ENCODE measurements around the gene EVI5L. TPM values are rescaled to one million over a fixed set of nuclear protein-coding genes. Genes with fewer than 3 reads are reported as not detected.

Gene EVI5L
- total RNA-seq, 2 donors from 2014 or later: 17.6 to 18.8 TPM

DNA sequence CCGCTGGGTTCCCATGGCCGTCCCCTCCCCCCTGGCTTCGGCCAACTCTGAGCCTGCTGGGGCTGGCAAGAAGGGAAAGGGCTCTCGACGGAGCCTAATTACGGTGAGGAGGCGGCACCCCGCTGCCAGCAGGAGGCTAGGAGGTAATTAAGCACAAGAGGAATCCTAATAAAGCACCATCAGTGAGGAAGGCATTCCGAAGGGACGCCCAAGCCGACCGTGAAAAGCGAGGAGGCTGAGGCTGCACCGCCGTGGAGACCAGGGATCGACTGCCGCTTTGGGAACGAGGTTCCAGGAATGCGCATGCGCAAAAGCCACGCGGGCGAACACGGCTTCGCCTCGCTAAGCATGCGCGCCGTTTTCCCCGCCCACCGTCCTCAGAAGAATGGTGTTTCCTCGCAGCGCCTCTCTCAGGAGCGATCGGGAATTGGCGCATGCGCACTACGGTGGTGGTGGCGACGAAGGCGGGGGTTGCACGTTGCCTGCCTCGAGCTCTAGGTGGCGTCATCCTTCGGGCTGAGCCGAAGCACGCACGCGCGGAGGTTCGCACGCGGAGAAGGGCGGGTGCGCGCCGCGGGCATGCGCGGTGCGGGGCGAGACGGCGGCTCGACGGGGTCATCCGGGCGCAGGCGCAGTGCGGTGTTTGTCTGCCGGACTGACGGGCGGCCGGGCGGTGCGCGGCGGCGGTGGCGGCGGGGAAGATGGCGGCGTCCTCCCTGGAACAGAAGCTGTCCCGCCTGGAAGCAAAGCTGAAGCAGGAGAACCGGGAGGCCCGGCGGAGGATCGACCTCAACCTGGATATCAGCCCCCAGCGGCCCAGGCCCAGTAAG, 73.4 kb downstream of the EVI5L start, which contains the start of gene MAP2K7:
TSS of gene MAP2K7 (plus strand) at position 634 of the 830 bp plus-strand sequence. CDS start at position 702, 68 bp downstream.
- DNase-seq: peak; percentile 100
- peak; percentile 89 to 91 for ATAC-seq
- intact Hi-C loops (cut with DNase I): no loop called here

DNA sequence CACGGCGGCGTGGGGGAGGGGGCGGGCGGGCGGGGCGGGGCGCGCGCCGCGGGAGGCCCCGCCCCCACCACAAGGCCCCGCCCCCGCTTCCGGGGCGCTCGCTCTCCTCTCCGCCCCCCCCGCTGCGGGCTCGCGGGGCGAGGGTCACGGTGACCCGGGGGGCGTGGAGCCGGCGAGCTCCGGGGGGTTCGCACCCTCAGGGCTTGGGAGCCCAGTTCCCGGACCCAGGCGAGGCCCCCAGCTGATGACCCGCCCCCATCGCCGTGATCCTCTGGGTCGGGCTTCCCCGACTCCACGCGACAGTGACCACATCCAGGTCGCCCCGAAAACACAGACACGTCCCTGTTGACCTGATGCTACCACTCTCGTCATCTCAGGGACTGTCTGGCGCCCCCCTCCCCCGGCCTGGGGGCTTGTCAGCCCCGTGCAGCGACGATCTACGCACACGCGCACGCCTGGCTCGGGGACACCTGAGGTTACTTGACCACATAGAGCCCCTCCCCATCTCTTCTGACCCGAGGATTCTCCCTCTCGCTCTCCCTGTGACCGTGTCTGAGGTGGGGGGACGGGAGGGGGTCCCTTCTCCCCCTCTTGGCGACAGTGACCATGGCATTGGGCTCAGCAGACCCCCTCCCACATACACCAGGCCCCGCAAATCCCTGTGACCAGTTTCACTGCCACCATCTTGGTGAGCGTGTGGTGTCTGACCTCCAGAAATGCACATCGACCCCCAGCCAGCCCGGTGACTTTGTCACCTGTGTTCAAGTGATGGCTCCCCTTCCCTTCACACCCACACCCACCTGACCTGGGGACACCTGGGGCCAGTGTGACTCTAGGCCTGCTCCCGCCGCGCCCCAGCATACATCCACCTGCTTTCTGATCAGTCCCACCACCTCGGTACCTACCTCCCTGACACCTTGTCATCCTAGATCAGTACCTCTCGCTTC, 74.3 kb downstream of the EVI5L start:
- intact Hi-C loops (cut with DNase I): no loop called here
- DNase-seq: peak; percentile 64

DNA sequence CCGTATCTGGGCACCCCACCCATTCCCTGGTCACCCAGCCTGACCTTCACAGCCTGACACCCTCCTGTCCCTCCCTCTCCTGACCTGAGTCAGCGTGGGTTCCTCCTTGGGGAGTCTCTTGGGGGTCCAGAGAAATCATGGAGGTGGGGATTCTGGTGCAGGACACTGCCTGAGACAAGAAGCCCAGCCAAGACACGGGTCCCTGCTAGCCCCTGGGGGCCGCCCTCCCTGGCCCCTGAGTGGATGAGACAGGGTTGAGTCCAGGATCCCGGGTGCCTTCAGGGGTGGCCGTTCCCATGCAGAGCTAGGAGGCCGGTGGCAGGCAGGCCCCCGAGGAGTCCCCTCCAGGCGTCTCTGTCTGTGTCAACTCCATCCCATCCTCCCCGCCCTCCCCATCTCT, 75.2 kb downstream of the EVI5L start:
- DNase-seq (no peak), ATAC-seq (no peak)
- intact Hi-C loops (cut with DNase I): no loop called here

More for the DNA sequence above, 74.3 kb downstream of the EVI5L start:
- ATAC-seq: peak; percentile 56 to 60

DNA sequence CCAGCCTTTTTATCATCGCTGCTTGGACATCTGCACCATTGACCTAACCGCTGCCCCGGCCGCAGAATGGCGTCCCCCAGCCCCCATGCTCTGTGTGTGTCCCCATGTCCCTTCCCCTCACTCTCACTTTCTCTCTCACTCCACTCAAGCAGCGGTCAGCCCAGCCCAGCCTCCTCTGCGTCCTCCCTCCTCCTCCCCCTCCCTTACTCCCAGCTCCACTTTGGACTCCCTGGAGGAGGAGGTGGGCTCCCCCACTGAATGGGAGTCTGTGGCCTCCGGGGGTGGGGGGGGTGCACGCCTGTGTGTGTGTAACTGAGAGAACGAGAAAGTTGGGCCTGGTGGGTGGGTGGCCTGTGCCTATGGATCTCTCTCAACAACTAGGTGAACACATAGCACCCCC, 75.8 kb downstream of the EVI5L start:
- no peak for ATAC-seq
- no peak for DNase-seq
- intact Hi-C loops (cut with DNase I): no loop called here

DNA sequence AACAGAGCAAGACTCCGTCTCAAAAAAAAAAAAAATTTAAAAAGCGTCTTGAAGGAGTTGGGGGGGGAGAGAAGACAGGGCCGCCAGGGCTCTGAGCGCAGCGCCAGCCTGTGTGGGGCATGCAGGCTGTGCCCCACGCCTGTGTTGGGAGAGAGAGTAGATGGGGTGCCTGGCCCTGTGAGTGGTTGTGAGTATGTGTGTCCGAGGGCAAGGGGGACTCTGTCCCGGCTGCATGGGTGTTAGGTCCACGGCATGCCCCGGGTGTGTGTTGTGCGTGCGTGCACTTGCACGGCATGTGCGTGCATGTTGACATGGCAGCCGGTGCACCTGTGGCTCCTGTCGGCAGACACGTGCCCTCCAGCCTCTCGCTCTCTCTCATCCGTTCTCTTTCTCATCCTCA, 77.1 kb downstream of the EVI5L start:
- DNase-seq (no peak), ATAC-seq (no peak)
- intact Hi-C loops (cut with DNase I): no loop called here

DNA sequence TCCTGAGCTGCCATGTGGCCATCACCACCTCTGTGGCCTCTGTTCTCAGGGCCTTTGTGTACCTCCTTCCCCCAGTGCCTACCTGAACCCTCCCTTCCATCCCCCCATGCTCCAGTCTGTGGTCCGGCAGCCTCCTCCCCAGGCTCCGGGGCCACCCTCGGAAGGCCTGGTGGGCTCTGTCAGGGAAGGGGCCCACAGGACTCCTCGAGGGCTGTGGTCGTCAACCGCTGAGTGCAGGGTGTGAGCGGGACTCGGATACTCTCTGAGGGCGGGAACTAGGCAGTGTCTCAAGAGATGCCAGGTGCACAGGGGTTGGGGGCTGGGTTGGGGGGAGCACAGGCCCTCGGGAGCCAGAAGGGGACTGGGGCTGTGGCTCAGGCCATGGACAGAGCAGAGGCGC, 77.5 kb downstream of the EVI5L start:
- intact Hi-C loops (cut with DNase I): no loop called here
- no peak for ATAC-seq
- no peak for DNase-seq

DNA sequence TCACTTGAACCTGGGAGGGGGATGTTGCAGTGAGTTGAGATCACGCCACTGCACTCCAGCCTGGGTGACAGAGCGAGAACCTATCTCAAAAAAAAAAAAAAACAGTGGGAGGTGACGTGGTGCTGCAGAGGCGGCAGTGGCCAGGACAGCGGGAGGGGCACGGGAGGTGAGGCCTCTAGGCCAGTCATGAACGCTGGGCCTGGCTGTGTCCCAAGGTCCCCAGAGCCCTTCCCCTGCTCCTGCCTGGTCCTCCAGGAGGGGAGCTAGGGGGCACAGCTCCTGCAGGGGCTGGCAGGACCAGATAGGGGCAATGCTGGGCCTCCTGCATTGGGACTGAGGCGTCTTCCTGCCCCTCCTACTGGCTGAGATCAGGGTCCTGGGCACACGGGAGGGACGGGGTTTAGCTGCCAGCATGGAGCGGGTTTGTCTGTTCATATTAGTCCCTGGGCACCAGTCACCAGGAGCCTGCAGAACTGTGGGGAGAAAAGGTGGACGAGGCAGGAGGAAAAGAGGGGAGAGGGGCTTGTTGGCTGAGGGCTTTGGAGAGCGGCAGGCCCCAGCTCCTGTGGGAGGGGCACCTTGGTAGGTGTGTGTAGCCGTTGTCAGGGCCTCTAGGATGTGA, 78.2 kb downstream of the EVI5L start:
- ATAC-seq: no peak
- DNase-seq: no peak
- intact Hi-C loops (cut with DNase I): no loop called here

DNA sequence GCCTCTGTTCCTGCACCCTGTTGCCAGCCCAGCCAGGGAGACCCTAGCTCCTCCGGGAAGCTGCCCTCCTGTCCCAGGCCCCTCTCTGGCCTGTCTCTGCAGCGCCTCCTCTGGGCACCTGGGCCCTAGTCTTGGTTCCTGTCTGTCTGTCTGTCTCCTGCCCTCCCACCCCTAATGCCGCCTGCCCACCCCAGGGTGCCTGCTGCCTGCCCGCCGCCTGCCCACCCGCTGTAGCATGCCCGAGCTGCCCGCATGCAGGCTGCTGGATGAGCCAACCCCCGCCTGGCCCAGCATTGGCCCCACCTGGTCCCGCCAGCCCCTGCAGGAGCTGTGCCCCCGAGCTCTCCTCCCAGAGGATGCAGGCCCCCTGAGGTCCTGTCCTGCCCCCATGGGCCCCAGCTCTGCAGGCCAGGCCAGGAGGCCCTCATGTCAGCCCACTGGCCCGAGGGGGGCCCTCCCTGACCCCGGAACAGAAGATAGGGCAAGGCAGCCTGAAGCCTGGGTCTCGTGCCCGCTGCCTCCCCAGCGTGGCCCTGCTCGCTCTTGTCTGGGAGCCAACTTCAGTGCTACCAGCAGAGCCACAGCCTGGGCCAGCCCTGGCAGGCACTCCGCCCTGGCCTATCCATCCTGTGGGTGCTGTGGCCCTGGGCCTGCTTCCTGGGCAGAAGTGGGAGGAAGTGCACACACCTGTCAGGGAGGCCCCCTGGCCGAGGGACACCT, 78.9 kb downstream of the EVI5L start:
- ATAC-seq (no peak), DNase-seq (no peak)
- intact Hi-C loops (cut with DNase I): no loop called here

DNA sequence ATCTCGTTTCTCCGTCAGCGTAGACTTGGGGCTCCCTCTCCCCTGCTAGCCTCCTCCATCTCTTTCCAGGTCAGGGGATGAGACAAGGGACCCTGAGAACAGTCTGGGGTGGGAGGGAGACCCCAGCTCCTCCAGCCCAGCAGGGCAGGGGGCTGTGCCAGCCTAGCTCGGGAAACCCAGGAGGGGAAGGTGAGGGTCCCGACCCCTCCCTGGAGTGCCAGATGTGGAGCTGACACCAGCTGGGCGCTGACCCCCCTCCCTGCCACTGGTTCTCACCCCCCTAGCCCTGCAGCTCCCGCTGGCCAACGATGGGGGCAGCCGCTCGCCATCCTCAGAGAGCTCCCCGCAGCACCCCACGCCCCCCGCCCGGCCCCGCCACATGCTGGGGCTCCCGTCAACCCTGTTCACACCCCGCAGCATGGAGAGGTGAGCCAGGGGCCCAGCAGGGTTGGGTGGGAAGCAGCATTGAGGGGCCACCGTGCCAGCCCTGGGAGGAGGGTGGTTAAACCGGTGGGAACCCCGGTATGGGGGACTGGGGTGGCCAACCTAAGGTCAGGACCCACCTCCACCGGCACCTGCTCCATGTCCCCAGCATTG, 79.6 kb downstream of the EVI5L start:
- DNase-seq (no peak), ATAC-seq (no peak)
- intact Hi-C loops (cut with DNase I): no loop called here

DNA sequence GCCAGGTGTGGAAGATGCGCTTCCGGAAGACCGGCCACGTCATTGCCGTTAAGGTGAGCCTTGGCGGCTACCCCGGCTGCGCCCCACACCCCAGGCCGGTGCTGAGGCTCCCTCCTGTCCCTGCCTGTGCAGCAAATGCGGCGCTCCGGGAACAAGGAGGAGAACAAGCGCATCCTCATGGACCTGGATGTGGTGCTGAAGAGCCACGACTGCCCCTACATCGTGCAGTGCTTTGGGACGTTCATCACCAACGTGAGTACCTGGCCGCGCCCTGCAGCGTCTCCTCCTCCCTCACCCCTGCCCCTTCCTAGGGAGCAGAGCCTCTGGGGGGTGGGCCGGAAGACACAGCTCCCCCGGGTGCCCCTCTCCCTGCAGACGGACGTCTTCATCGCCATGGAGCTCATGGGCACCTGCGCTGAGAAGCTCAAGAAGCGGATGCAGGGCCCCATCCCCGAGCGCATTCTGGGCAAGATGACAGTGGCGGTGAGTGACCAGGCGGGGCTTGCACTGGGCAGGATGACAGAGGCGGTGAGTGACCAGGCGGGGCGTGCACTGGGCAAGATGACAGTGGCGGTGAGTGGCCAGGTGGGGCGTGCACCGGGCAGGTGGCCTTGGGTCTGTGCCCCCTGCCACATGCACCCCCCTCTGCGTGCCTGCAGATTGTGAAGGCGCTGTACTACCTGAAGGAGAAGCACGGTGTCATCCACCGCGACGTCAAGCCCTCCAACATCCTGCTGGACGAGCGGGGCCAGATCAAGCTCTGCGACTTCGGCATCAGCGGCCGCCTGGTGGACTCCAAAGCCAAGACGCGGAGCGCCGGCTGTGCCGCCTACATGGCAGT, 80.5 kb downstream of the EVI5L start:
- intact Hi-C loops (cut with DNase I): no loop called here
- DNase-seq (no peak), ATAC-seq (no peak)

DNA sequence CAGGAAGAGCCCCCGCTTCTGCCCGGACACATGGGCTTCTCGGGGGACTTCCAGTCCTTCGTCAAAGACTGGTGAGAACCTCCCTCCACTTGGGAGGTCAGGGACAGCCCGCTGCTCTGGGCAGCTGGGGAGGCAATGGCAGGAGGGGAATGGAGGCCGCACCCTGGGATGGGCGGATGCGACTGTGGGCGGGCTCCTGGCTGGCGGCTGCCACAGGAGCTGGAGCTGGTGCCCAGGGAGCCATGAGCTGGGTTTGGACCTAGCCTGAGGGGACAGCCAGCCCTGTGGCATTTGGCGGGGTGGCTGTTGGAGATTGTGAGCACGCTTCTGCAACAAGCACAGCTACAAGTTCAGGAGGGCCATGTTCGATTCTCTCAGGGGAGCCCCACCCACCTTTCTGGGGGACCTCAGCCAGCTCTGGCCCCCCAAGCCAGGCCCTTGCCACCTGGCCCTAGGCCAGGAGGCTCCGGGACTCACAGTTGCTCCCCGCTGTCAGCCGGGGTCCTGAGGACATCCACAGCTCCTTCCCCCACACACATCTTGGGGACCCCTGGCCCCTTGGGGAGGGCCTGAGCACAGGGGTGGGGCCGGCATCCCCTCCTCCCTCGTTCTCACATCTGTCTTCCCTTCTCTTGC, 81.6 kb downstream of the EVI5L start:
- ATAC-seq (no peak), DNase-seq (no peak)
- intact Hi-C loops (cut with DNase I): no loop called here

DNA sequence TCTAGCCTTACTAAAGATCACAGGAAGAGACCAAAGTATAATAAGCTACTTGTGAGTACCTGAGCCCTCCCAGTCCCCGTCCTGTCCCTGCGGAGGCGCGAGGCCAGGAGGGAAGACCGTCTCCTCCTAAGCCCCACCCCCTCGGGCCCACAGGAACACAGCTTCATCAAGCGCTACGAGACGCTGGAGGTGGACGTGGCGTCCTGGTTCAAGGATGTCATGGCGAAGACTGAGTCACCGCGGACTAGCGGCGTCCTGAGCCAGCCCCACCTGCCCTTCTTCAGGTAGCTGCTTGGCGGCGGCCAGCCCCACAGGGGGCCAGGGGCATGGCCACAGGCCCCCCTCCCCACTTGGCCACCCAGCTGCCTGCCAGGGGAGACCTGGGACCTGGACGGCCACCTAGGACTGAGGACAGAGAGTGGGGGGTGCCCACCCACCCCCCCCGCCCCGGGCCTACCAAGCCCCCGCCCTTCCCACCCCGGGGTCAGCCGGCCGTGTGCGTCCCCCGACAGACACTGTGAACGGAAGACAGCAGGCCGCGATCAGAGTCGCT, 82.2 kb downstream of the EVI5L start:
- ATAC-seq (no peak), DNase-seq (no peak)
- intact Hi-C loops (cut with DNase I): no loop called here

DNA sequence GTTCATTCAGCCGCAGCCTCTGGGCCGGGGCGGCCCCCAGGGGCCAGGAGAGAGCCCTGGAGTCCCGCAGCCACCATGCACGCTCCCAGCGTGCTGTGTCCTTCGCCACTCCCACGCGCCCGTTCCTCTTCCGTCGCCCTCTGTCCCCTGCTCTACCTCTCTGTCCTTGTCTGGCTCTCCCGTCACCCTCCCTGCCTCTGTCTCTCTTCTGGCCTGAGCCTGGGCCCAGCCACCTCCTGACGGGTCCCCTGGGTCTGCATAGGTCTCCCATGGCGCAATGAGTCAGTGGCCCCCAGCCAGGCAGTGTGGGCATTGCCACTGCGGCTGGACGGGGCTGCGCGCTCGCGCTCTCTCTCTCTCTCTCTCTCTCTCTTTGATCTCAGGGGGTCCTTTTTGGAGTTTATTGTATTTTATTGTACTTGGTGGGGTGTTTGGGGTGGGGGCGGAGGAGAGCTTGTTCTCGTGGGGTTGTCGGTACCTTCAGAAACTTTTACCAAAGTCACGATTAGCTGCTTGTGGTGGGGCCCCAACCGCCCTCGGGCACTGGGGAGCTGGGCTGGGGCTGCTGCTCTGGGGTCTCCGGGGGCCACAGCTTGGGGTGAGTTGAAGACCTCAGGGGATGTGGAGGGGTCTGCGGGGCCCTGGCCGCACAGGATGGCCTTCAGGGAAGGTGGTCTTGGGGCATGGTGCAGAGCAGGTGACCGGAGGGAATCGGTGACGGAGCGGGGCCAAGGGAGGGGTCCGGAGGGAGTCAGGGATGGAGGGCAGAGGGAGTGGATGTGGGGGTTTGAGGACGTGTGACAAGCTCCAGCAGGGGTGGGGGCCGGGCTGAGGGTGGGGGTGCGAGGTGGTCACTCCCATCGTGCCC, 82.9 kb downstream of the EVI5L start:
- ATAC-seq: no peak
- intact Hi-C loops (cut with DNase I): no loop called here
- DNase-seq: no peak

DNA sequence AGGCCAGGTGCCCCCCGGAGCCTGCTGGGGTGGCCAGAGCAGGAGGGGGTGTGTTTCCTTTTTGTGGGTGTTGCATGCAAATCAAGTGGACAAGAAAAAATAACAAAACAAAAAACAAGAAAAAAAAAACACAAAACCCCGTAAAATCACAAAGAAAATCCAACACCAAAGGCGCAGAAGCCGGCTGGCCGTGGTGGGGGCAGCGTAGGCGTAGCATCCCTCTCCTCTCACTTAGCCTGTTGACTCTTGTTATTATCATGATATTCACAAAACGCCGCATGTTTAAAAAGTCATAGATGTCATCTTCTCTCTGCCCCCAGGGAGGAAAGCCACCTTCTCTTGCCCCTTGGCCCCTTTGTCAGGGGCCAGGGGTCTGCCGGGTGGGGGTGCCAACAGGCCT, 83.6 kb downstream of the EVI5L start:
- no peak for ATAC-seq
- intact Hi-C loops (cut with DNase I): no loop called here

DNA sequence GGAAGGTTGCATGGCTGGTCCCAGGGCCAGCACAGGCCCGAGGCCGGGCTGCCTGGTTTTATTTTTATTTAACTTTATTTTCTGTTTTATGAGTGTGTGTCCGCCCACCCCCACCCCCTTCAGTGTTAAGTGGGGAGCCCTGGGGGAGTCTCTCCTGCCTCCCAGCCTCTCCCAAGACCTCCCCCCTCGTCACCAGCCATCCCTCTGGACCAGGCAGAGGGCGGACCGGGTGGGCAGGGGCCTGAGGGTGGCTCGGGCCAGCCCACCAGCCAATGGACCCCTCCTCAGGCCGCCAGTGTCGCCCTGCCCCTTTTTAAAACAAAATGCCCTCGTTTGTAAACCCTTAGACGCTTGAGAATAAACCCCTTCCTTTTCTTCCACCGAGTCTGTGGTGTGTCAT, 84.1 kb downstream of the EVI5L start:
- intact Hi-C loops (cut with DNase I): no loop called here
- ATAC-seq (no peak), DNase-seq (no peak)

More for the DNA sequence above, 83.6 kb downstream of the EVI5L start:
- DNase-seq: no peak
